ENCODE measurements around the gene GNA15. TPM values are rescaled to one million over a fixed set of nuclear protein-coding genes. Genes with fewer than 3 reads are reported as not detected.

The GNA15 gene
- total RNA-seq, 4 donors from 2014 or later = 1.2 to 9.3 (median 5.7) TPM

GRCh38 chr19:3206216-3206953 lies 70.6 kb downstream of the GNA15 start:
- Histone ChIP-seq H3K4me3 (no peak overlapping the region), H3K27ac (no peak overlapping the region), H3K27me3 (no peaks in the 10 kb centered on the region), H3K36me3 (peaks cover 0 to 76% of the 10 kb centered on the region in 2 donors), H3K4me1 (no peaks in the 10 kb centered on the region), H3K9me3 (no peaks in the 10 kb centered on the region)
- TF ChIP-seq POLR2AphosphoS5 (IDR thresholded peaks at IDR 0.05) (no peak), POLR2A (IDR thresholded peaks at IDR 0.05) (no peak), CTCF (IDR thresholded peaks at IDR 0.05) (no peak), EP300 (IDR thresholded peaks at IDR 0.05) (no peak)
- no peak for ATAC-seq
- WGBS, 2 donors (ENCODE audit: low coverage in 1 of 2) = 85 to 100% methylated on average over 5 to 7 of the region's 28 CpGs

GRCh38 chr19:3207461-3208242 lies 71.8 kb downstream of the GNA15 start:
- Histone ChIP-seq H3K9me3 (no peaks in the 10 kb centered on the region), H3K27ac (no peak overlapping the region), H3K36me3 (peaks cover 0 to 64% of the 10 kb centered on the region in 2 donors), H3K4me3 (no peak overlapping the region), H3K4me1 (no peaks in the 10 kb centered on the region), H3K27me3 (no peaks in the 10 kb centered on the region)
- no CpG with 5 or more reads among the region's 43 CpGs for WGBS, 2 donors (ENCODE audit: low coverage in 1 of 2)
- ATAC-seq = no peak
- TF ChIP-seq POLR2A (IDR thresholded peaks at IDR 0.05) (no peak), EP300 (IDR thresholded peaks at IDR 0.05) (no peak), POLR2AphosphoS5 (IDR thresholded peaks at IDR 0.05) (no peak), CTCF (IDR thresholded peaks at IDR 0.05) (no peak)

GRCh38 chr19:3208317-3209207 lies 72.7 kb downstream of the GNA15 start:
- TF ChIP-seq CTCF (IDR thresholded peaks at IDR 0.05) = no peak
- no peak for TF ChIP-seq POLR2A (IDR thresholded peaks at IDR 0.05)
- no peak for TF ChIP-seq EP300 (IDR thresholded peaks at IDR 0.05)
- TF ChIP-seq POLR2AphosphoS5 (IDR thresholded peaks at IDR 0.05) = no peak
- peaks cover 0 to 56% of the 10 kb centered on the region in 2 donors for H3K36me3 ChIP-seq
- H3K4me3 ChIP-seq = no peak overlapping the region
- no peaks in the 10 kb centered on the region for H3K4me1 ChIP-seq
- 70 to 87% methylated on average over 2 to 8 of the region's 33 CpGs for WGBS, 2 donors (ENCODE audit: low coverage in 1 of 2)
- no peaks in the 10 kb centered on the region for H3K9me3 ChIP-seq
- H3K27me3 ChIP-seq = no peaks in the 10 kb centered on the region
- no peak for ATAC-seq
- no peak overlapping the region for H3K27ac ChIP-seq

- Histone ChIP-seq H3K9me3 (no peaks in the 10 kb centered on the region), H3K4me3 (no peak overlapping the region), H3K36me3 (peaks cover 0 to 37% of the 10 kb centered on the region in 2 donors), H3K27ac (no peak overlapping the region), H3K27me3 (no peaks in the 10 kb centered on the region), H3K4me1 (no peaks in the 10 kb centered on the region)
- 14 to 60% methylated on average over 3 to 7 of the region's 20 CpGs for WGBS, 2 donors (ENCODE audit: low coverage in 1 of 2)
- ATAC-seq = peak; percentile 63
- no peak for TF ChIP-seq POLR2A (IDR thresholded peaks at IDR 0.05)
- TF ChIP-seq CTCF (IDR thresholded peaks at IDR 0.05) = peak in 3 of 4 experiments; percentile 35 to 58 (median 44)
Observed at GRCh38 chr19:3210347-3211017, 74.6 kb downstream of the GNA15 start.
